NCI-H526 (cell line): ENCODE results near the gene AP1G2.
"Not testable (repeated sequence)": the region's sequence is repeated elsewhere in the genome, so short reads cannot be mapped to it uniquely, and the experiment has no call there.

Source experiments
- DNase-seq, 2 experiments: peaks; one replicate each; lab custom pipeline; 2025; lab: John Stamatoyannopoulos, UW

The AP1G2 gene

DNA sequence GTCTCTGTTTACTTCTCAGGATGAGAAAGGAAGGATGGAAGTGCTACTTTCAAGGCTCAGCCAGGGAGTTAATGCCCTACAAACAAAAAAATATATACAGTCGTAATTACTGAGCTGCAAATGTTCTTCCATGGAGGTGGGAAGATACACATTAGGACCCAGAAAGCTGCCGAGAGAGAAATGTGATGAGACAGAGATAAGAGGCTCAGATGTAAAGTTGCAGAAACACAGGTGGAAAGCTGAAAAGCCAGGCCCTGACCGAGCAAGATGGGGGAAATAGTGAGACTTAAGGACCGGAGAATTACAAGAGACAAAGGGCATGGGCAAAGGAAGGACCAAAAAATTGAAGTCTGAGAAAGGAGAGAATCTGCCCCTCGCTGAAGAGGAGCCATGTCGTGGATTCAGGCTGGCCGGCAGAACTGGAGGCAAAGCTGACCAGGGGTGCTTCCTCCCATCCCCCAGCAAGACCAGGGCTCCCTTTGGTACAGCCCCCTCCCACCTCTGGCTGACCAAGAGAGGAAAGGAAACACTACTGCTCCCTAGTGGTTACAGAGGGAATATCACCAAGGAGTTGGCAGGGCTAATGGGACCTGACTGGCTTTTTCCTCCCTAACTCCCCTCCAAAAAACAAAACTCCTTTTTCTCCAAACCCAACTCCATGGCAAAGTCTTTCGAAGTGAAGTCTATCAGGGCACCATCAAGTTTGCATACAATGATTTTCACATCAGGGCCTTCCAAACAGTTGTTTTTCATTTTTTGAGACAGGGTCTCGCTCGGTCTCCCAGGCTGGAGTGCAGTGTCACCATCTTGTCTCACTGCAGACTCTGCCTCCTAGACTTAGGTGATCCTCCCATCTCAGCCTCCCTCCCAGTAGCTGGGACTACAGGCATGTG lies 28.1 kb downstream of the AP1G2 start:
- peak; percentile 56 to 86 for DNase-seq

GRCh38 chr14:23538785-23539184 lies 28.8 kb downstream of the AP1G2 start:
- DNase-seq: peak; percentile 57 to 84

DNA sequence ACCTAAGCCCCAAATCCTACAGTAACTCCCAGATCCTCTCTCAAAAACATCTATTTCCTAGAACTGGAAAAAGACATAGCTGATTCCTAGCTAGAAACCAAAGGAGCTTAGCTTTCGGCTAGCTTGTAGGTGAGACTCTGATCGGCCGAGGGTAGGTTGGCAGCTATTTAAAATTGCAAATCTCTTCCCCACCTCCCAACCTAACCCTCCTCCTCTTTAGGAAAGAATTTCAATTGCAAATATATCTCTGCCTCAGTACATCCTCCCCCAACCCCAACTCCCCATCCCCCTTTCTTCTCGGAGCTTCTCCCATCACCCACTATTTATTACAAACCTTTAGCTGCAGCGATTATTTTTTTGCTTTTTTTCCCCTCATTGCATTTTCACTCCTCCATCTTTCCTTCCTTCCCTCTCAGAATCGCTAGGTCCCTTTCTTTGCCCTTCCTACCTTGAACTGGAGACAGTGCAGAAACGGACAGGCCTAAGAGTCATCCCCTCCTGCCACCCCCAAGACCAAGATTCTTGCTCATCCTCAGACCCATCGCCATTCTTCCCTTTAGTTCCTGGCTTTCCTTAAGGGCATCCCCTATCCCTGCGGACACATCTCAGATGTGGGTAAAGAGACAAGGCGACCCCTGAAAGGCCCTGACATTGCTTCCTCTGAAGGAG lies 29.4 kb downstream of the AP1G2 start:
- peak; percentile 75 to 87 for DNase-seq

DNA sequence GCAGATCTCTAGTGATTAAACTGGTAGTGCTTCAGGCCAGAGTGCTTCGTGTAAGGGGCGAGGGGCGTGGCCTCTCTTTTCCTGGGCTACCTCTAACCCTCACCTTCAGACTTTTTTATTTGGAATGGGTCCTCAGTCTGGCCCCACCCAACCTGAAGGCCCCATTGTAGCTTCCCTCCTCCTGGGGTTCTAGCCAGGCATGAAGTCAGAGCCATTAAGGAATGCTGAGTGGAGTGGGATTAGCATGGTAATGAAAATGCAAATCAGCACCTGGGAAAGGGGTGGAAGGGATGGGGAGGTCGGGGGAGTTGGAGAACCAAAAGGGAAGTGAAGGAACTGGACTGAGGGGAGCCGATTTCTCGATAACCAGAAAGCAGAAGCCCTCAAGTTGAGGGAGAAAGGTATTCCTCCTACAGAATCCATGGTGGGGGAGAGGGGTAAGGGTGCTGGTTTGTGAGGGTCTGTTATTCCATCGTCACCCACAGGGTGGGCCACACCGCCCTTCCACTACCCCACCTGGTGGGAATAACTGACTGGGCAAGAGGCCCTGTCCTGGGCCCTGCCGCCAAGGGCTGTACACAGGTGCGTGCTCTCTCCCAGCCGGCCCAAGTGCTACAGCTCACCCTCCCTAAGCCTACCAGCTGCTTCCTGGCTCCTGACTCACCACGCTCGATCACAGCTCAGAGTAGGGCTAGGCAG lies 30.1 kb downstream of the AP1G2 start:
- peak; percentile 92 to 95 for DNase-seq

- not testable (repeated sequence) for DNase-seq
These were observed 30.7 kb downstream of the AP1G2 start for GRCh38 chr14:23536906-23537305.

GRCh38 chr14:23536494-23536893 lies 31.1 kb downstream of the AP1G2 start:
- no peak for DNase-seq

- DNase-seq: no peak
These were observed 31.6 kb downstream of the AP1G2 start for GRCh38 chr14:23535943-23536342.

DNA sequence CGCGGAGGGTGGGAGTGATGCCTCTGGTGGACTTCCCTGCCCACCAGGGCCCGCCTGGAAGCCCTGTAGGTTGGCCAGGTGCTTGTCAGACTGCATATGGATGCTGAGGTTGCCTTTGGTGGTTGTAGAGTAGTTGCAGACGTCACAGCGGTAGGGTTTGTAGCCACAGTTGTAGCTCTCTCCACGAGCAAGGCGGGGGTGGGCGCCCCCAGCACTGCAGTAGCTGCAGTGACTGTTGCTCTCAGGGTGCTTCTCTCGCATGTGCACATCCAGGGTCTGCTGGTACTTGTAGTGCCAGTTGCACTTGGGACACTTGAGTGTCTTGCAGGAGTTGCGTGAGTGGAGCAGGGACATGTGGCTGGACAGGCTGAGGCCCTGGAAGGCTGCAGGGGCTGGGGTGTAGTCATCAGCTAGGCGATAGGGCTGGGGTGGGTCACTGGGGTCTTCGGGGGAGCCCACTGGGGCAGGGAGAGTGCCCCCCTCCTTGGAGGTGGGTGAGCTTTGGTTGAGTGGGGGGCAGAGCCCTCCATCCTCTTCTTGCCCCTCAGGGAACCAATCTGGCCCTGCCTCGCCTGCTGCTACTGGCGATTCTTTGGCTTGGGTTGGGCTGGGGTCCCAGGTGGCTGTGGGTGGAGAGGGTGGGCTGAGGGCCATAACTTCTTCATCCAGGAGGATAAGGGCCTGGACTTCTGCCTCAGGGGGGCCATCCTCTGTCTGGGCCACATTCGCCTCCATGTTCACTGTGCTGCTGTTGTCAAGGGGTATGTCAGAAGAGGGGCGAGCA lies 33.7 kb downstream of the AP1G2 start:
- no peak for DNase-seq

DNA sequence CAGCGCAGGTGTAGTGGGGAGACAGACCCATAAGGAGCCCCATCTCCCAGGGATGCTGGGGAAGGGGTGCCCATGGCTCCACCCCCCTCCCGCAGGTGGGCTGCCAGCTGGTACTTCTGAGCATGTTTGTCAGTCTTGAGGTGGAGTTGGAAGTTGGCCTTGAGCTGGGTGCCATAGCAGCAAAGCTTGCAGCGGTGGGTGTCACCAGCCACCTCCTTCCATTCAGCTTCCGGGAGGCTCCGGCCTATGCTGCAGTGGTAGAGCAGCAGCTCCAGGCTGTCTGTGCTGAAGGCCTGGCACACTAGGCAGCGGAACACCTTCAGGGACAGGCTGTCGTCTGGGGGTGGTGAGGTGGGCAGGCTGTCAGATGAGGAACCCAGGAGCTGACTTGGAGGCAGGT lies 34.9 kb downstream of the AP1G2 start:
- no peak for DNase-seq

DNA sequence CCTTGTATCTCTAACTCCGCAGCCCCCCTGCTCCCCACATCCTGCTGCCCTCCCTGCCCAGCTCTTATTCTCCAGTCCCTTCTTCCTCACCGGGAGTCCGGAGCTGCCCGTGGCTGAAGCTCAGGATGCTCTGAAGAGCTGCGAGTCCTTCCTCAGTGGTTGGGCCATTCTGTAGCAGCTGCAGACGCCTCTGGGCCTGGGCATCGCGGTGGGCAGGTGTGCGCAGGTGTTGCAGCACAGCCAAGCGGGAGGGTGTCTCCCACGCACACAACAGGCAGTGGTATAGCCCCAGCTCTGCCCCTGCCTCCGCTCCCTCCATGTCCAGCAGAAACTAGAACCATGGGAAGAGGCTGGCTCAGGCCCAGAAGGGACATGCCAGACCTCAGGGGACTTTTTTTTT lies 36.2 kb downstream of the AP1G2 start:
- DNase-seq: no peak

- no peak for DNase-seq
These were observed 37.1 kb downstream of the AP1G2 start for GRCh38 chr14:23530375-23531055.

DNA sequence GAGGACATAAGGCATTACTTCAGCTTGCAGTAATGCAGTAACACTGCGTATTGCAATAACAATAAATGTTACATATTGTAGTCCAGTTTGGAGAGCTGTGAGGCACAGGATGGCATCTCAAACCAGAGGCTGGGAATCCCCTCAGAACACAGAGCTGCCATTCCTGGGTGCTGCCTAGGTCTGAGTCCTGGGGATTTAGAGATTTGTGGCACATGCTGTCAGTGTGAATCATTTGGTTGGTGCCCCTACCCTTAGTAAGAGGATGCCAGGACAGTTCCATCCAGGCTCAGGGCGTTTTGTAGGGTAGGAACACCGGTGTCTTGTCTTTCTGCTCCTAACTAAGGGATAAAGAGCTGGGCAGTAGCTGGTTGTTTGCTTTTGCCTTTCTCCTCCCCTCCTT lies 38.6 kb downstream of the AP1G2 start:
- no peak for DNase-seq

GRCh38 chr14:23528555-23528954 lies 39.0 kb downstream of the AP1G2 start:
- no peak for DNase-seq

GRCh38 chr14:23525611-23526010 lies 42.0 kb downstream of the AP1G2 start:
- DNase-seq: no peak

- no peak for DNase-seq
These were observed 42.6 kb downstream of the AP1G2 start for GRCh38 chr14:23524954-23525353.

- no peak for DNase-seq
These were observed 44.2 kb downstream of the AP1G2 start for GRCh38 chr14:23523229-23524016.

DNA sequence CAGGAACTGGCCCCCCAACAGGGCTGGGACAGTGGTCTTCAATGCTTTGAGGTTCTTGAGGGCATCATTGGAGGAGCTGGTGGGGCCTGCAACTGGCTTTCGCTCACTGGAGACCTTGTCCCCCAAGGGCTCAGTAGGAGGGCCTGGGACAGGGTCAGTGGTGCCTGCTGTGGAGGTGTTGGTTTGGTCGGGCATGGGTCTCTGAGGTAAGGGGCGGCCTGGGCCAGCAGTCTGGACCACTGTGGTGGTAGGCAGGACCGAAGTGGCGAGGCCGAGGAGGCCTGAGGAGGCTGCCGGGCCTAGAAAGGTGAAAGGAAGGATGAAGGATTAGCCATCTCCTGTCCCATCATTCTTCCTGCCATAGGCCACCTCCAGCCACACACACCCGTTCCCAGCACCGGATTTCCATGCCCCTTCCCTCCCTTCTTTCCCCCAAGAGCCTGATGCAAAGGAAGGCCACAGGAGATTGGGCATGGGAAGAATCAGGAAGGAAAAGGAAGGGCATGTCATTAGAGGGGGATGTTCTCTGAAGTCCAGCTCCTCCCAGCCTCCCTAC lies 44.9 kb downstream of the AP1G2 start:
- no peak for DNase-seq

DNA sequence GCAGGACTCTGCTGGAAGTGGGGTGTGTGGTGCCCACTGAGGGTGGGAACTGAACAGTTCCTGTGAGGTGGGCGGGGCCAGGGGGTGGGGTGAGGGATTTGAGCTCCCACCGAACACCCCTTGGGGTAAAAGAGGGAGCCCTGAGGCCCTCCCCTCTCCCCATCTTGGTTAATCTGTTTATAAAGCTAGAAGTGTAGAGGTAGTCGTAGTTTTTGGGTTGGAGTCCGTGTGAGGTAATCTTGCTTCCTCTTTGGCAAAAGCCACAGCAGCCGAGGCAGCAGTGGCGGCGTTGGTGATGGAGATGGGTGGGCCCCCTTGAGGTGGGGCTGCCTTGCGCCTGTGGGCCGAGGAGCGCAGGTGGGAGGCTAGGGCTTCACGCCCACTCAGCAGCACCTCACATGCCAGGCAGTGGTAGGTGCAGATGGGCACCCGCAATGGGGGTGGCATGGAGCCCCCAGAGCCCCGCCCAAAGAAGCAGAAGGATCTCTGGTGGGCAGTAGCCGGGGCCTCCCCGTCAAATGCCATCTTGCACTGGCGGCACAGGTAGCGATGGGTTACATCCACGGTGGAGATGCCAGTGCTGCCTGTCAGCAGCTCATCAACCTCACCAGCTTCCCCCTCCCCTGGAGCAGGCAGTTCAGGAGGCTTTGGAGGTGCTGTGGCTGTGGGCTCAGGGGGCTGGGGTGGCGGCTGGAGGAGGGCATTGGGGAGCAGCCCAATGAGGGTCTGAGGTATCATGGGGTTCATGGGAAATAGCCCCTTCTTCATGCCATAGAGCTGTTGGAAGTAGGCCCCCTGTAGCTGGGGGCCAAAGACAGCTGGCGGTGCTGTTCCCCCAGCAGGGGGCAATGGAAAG lies 45.6 kb downstream of the AP1G2 start:
- no peak for DNase-seq

DNA sequence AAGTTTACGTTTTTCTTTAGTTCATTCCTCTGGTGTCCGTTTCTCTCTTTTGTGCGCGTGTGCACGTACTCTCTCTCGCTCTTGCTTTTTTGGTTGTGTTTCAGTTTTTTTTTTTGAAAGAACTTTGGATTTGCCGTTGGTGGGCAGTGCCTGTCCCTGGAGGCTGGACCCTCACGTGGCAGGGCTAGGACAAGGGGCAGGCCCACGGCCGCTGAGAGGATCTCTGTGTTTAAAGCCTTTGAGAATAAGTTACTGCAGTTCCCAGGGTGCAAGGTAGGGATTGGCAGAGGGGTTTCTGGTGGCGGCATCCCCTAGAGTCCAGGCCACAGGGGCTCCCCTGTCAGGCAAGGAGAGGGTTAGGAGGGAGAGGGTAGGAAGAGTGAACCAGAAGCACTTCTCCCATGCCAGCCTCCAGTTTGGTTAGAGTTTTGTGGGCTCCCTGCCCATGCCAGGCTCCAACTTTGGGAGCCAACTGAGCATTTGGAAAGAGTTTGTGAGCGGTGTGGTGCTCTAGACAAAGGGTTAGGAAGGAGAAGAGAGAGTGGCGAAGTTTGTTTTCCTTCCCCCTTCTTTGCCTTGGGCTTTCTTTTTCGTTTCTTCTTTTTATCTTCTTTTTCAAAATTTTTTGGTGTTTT lies 46.6 kb downstream of the AP1G2 start:
- no peak for DNase-seq
